CD4-positive, alpha-beta T cell (primary cell): ENCODE results near the gene PHF1. TPM values are rescaled to one million over a fixed set of nuclear protein-coding genes. Genes with fewer than 3 reads are reported as not detected.

Experiments used
- ATAC-seq: fragments of 200-7000 bp; cut with Tn5 transposase; one replicate; pipeline ENCODE4 v1.10.0; 2022; ENCODE audit warnings: mild to moderate bottlenecking; ENCODE audit not compliant: poor library complexity
- CTCF ChIA-PET: fragments of 350-600 bp; sonication (Branson Sonifier 250); formaldehyde crosslinking; loops from one replicate; lab custom pipeline; 2021; ENCODE audit warnings: antibody characterized with exemption, inconsistent platforms; lab: Charles Lee
- POLR2A ChIA-PET: fragments of 350-600 bp; sonication (Branson Sonifier 250); formaldehyde crosslinking; loops from one replicate; lab custom pipeline; 2021; ENCODE audit warnings: antibody characterized with exemption, inconsistent platforms; lab: Charles Lee
- DNase-seq, 14 experiments: peaks; one replicate each; pipeline ENCODE4 v3.0.0-alpha.2; 2013 to 2020; ENCODE audit warnings: mixed read lengths in 2 of 14
- H3K27ac ChIP-seq, 2 donors: one replicate each; pipeline versions ENCODE4 v1.5.1 to v1.7.0; 2013; ENCODE audit warnings: low read length in 2 of 2, low read depth in 1 of 2, mild to moderate bottlenecking in 1 of 2
- H3K27me3 ChIP-seq, 2 experiments: 1 replicate in 1 of 2; 2 replicates in 1 of 2; pipeline versions ENCODE4 v1.6.1 to v1.7.0; 2013; ENCODE audit warnings: low read length in 2 of 2, control low read depth in 1 of 2, mild to moderate bottlenecking in 1 of 2, moderate library complexity in 1 of 2; ENCODE audit not compliant: insufficient read depth in 2 of 2, control insufficient read depth in 1 of 2
- H3K36me3 ChIP-seq: one replicate; pipeline ENCODE4 v1.6.1; 2013; ENCODE audit warnings: low read length, control low read depth; ENCODE audit not compliant: insufficient read depth
- H3K4me1 ChIP-seq: one replicate; pipeline ENCODE4 v1.6.1; 2013; ENCODE audit warnings: low read length, control low read depth; ENCODE audit not compliant: insufficient read depth
- H3K4me3 ChIP-seq: one replicate; pipeline ENCODE4 v1.5.1; 2013; ENCODE audit warnings: mild to moderate bottlenecking, low read length, moderate library complexity
- H3K9me3 ChIP-seq, 2 experiments: 1 replicate in 1 of 2; 2 replicates in 1 of 2; pipeline versions ENCODE4 v1.6.1 to v1.7.0; 2013; ENCODE audit warnings: low read length in 2 of 2, mild to moderate bottlenecking in 2 of 2, control low read depth in 1 of 2, moderate library complexity in 1 of 2; ENCODE audit not compliant: control insufficient read depth in 1 of 2, insufficient read depth in 1 of 2
- H3K27ac Mint-ChIP-seq: one replicate; pipeline ENCODE4 v1.8.0; 2020; ENCODE audit warnings: mixed read lengths
- H3K27me3 Mint-ChIP-seq: one replicate; pipeline ENCODE4 v1.8.0; 2021; ENCODE audit warnings: mixed read lengths
- H3K36me3 Mint-ChIP-seq: one replicate; pipeline ENCODE4 v1.8.0; 2021; ENCODE audit warnings: low read depth, mixed read lengths
- H3K4me1 Mint-ChIP-seq: one replicate; pipeline ENCODE4 v1.8.0; 2021; ENCODE audit warnings: low read depth, mixed read lengths
- H3K4me3 Mint-ChIP-seq: one replicate; pipeline ENCODE4 v1.8.0; 2020; ENCODE audit warnings: mild to moderate bottlenecking, mixed read lengths
- H3K9me3 Mint-ChIP-seq: one replicate; pipeline ENCODE4 v1.8.0; 2020; ENCODE audit warnings: mixed read lengths
- CTCF ChIP-seq: fragments of 200-600 bp; IDR thresholded peaks from one replicate; pipeline ENCODE4 v1.8.0; 2022; ENCODE audit warnings: antibody characterized with exemption, mild to moderate bottlenecking
- intact Hi-C, 2 experiments: fragments of 100-400 bp; cut with DNase I in 1 of 2; cut with micrococcal nuclease in 1 of 2; formaldehyde crosslinking; loops; one replicate each; pipeline versions ENCODE4 v1.15.1 to v1.9.0; 2023 to 2025; cut with DNase I, micrococcal nuclease
- total RNA-seq, 174 experiments: library from RNA in 2 of 174; stranded (reverse) in 2 of 174; gene quantifications; one replicate each; pipeline ENCODE4 v1.2.3 and lab custom pipeline; 2021 to 2026

The PHF1 gene
- total RNA-seq, 2 experiments from 2014 or later: 545 to 557 TPM

- H3K27ac ChIP-seq: peak within 1 kb of the TSS; percentile 55 to 60
- ATAC-seq: peak; percentile 98
- H3K4me1 Mint-ChIP-seq: peaks cover 41% of the 10 kb centered on the region
Measured at GRCh38 chr6:33454009-33454946, 43.5 kb downstream of the PHF1 start, which contains the start of gene ZBTB9. Gene ZBTB9, plus strand, starts transcription at chr6:33454576. Its CDS starts 525 bp downstream, at chr6:33455101.

GRCh38 chr6:33455051-33455450, 44.2 kb downstream of the PHF1 start:
- POLR2A ChIA-PET: interaction anchor here (0.6 to 2.2 kb wide), 14 partner anchors 24 to 483 kb away, joined by 3 to 45 read pairs (median 8); partner anchors contain the start of genes BAK1, CUTA, ITPR3 and PHF1
- peak overlapping the region in 1 of 2 donors; percentile 49 for H3K27ac ChIP-seq
- no peaks in the 10 kb centered on the region for H3K9me3 Mint-ChIP-seq
- ATAC-seq (no peak), DNase-seq (peak in 1 of 14 experiments; percentile 27)
- intact Hi-C loops: loop anchor here (2.0 to 10.0 kb wide), 4 partner anchors 26 to 240 kb away; partner anchors contain the start of gene KIFC1 (in 1 of the 2)
- peaks cover 33% of the 10 kb centered on the region for H3K4me1 ChIP-seq
- TF ChIP-seq CTCF: no peak
- H3K4me3 Mint-ChIP-seq: peak overlapping the region; percentile 92
- H3K4me3 ChIP-seq: peak overlapping the region; percentile 89
- peaks cover 36% of the 10 kb centered on the region for H3K36me3 Mint-ChIP-seq
- H3K27me3 ChIP-seq: no peaks in the 10 kb centered on the region
- H3K9me3 ChIP-seq: no peaks in the 10 kb centered on the region
- peak overlapping the region; percentile 87 for H3K27ac Mint-ChIP-seq
- peaks cover 13% of the 10 kb centered on the region for H3K36me3 ChIP-seq
- H3K4me1 Mint-ChIP-seq: peaks cover 41% of the 10 kb centered on the region
- CTCF ChIA-PET: interaction anchor here (0.6 to 2.0 kb wide), 3 partner anchors 64 to 1188 kb away, joined by 4 to 11 read pairs (median 6); partner anchors contain the start of genes B3GALT4 and KIFC1
- no peaks in the 10 kb centered on the region for H3K27me3 Mint-ChIP-seq

More at GRCh38 chr6:33454009-33454946, 43.5 kb downstream of the PHF1 start, which contains the start of gene ZBTB9:
- no peaks in the 10 kb centered on the region for H3K9me3 Mint-ChIP-seq
- TF ChIP-seq CTCF: no peak
- peak within 1 kb of the TSS; percentile 87 for H3K27ac Mint-ChIP-seq
- Histone ChIP-seq H3K4me1 (peaks cover 33% of the 10 kb centered on the region), H3K9me3 (no peaks in the 10 kb centered on the region), H3K36me3 (peaks cover 16% of the 10 kb centered on the region), H3K4me3 (peak within 1 kb of the TSS; percentile 89), H3K27me3 (no peaks in the 10 kb centered on the region)
- intact Hi-C loops: loop anchor here (1.0 to 10.0 kb wide), 11 partner anchors 25 to 258 kb away; partner anchors contain the start of genes KIFC1 (in 2 of the 2), BAK1 (in 1 of the 2), CUTA (in 1 of the 2) and UQCC2 (in 1 of the 2)
- H3K27me3 Mint-ChIP-seq: no peaks in the 10 kb centered on the region
- DNase-seq: peak; percentile 82 to 97 (median 92)
- H3K4me3 Mint-ChIP-seq: peak within 1 kb of the TSS; percentile 92
- ChIA-PET CTCF (interaction anchor here (0.6 to 2.0 kb wide), 4 partner anchors 63 to 1189 kb away, joined by 3 to 11 read pairs (median 5); partner anchors contain the start of genes B3GALT4 and KIFC1), POLR2A (interaction anchor here (0.5 to 2.2 kb wide), 23 partner anchors 14 to 482 kb away, joined by 3 to 45 read pairs (median 5); partner anchors contain the start of genes BAK1, CUTA, ITPR3 and PHF1)
- H3K36me3 Mint-ChIP-seq: peaks cover 40% of the 10 kb centered on the region

- Histone ChIP-seq H3K27me3 (no peaks in the 10 kb centered on the region), H3K4me1 (peaks cover 33% of the 10 kb centered on the region), H3K27ac (no peak overlapping the region), H3K36me3 (peaks cover 13% of the 10 kb centered on the region), H3K4me3 (no peak overlapping the region), H3K9me3 (no peaks in the 10 kb centered on the region)
- no peak for TF ChIP-seq CTCF
- no peak overlapping the region for H3K27ac Mint-ChIP-seq
- H3K4me1 Mint-ChIP-seq: peaks cover 36% of the 10 kb centered on the region
- ChIA-PET CTCF (no interaction called here), POLR2A (interaction anchor here (1.1 kb wide), 1 partner anchor 115 kb away, joined by 3 read pairs; no protein-coding TSS in a partner anchor)
- no peaks in the 10 kb centered on the region for H3K9me3 Mint-ChIP-seq
- ATAC-seq (no peak), DNase-seq (peak in 1 of 14 experiments; percentile 25)
- no peaks in the 10 kb centered on the region for H3K27me3 Mint-ChIP-seq
- H3K36me3 Mint-ChIP-seq: peaks cover 32% of the 10 kb centered on the region
- intact Hi-C loops: loop anchor here in 1 of 2 experiments (10.0 kb wide), 1 partner anchor 239 kb away; no protein-coding TSS in a partner anchor
- peak overlapping the region; percentile 60 for H3K4me3 Mint-ChIP-seq
Measured at GRCh38 chr6:33456156-33456555, 45.3 kb downstream of the PHF1 start.
